Parathyroid adenoma (tissue), 2 donors: ENCODE measurements around the gene PCDH9.

ENCODE experiments used
- H2AFZ ChIP-seq: fragments of 300-600 bp; sonication (generic); one replicate; pipeline ENCODE4 v1.7.0; 2017; ENCODE audit warnings: antibody characterized with exemption, mild to moderate bottlenecking
- H3K27ac ChIP-seq: fragments of 300-600 bp; sonication (generic); one replicate; pipeline ENCODE4 v1.7.0; 2017
- H3K27me3 ChIP-seq: fragments of 300-600 bp; sonication (generic); one replicate; pipeline ENCODE4 v1.7.0; 2017; ENCODE audit warnings: low read length; ENCODE audit not compliant: control insufficient read depth, insufficient read depth
- H3K36me3 ChIP-seq: fragments of 300-600 bp; sonication (generic); one replicate; pipeline ENCODE4 v1.7.0; 2017; ENCODE audit warnings: low read length; ENCODE audit not compliant: control insufficient read depth, insufficient read depth
- H3K4me1 ChIP-seq: fragments of 300-600 bp; sonication (generic); one replicate; pipeline ENCODE4 v1.7.0; 2017; ENCODE audit warnings: control low read depth
- H3K4me2 ChIP-seq: fragments of 300-600 bp; sonication (generic); one replicate; pipeline ENCODE4 v1.7.0; 2017; ENCODE audit warnings: low read length
- H3K4me3 ChIP-seq: fragments of 300-600 bp; sonication (generic); one replicate; pipeline ENCODE4 v1.7.0; 2017; ENCODE audit warnings: low read depth, low read length
- H3K79me2 ChIP-seq: fragments of 300-600 bp; sonication (generic); one replicate; pipeline ENCODE4 v1.7.0; 2017; ENCODE audit warnings: control low read depth
- H3K9ac ChIP-seq: fragments of 300-600 bp; sonication (generic); one replicate; pipeline ENCODE4 v1.7.0; 2017; ENCODE audit warnings: mild to moderate bottlenecking
- H3K9me3 ChIP-seq: fragments of 300-600 bp; sonication (generic); one replicate; pipeline ENCODE4 v1.7.0; 2017; ENCODE audit warnings: low read length; ENCODE audit not compliant: control insufficient read depth
- CTCF ChIP-seq: fragments of 300-600 bp; sonication (generic); IDR thresholded peaks from one replicate; pipeline ENCODE4 v1.7.0; 2017; ENCODE audit warnings: antibody characterized with exemption, mild to moderate bottlenecking
- donor health status: primary hyperparathyroidism.

The PCDH9 gene

GRCh38 chr13:67049744-67050143 is 180.4 kb downstream of the PCDH9 start:
- Histone ChIP-seq H3K27ac (no peak overlapping the region), H2AFZ (no peak overlapping the region), H3K27me3 (no peaks in the 10 kb centered on the region), H3K36me3 (no peaks in the 10 kb centered on the region), H3K9me3 (no peaks in the 10 kb centered on the region), H3K79me2 (no peaks in the 10 kb centered on the region), H3K9ac (no peak overlapping the region), H3K4me1 (no peaks in the 10 kb centered on the region), H3K4me3 (no peak overlapping the region), H3K4me2 (no peak overlapping the region)
- no peak for TF ChIP-seq CTCF

- no peak overlapping the region for H3K4me2 ChIP-seq
- no peaks in the 10 kb centered on the region for H3K9me3 ChIP-seq
- H3K9ac ChIP-seq = no peak overlapping the region
- H3K4me3 ChIP-seq = no peak overlapping the region
- no peak overlapping the region for H3K27ac ChIP-seq
- no peaks in the 10 kb centered on the region for H3K27me3 ChIP-seq
- no peaks in the 10 kb centered on the region for H3K36me3 ChIP-seq
- no peak overlapping the region for H2AFZ ChIP-seq
- no peak for TF ChIP-seq CTCF
- H3K79me2 ChIP-seq = no peaks in the 10 kb centered on the region
- H3K4me1 ChIP-seq = no peaks in the 10 kb centered on the region
Measured at GRCh38 chr13:67048821-67049150, 181.3 kb downstream of the PCDH9 start.

GRCh38 chr13:67048084-67048820 is 181.9 kb downstream of the PCDH9 start:
- no peaks in the 10 kb centered on the region for H3K4me1 ChIP-seq
- no peak overlapping the region for H3K4me2 ChIP-seq
- H2AFZ ChIP-seq = no peak overlapping the region
- no peak overlapping the region for H3K9ac ChIP-seq
- no peak for TF ChIP-seq CTCF
- no peak overlapping the region for H3K4me3 ChIP-seq
- no peaks in the 10 kb centered on the region for H3K79me2 ChIP-seq
- no peak overlapping the region for H3K27ac ChIP-seq
- no peaks in the 10 kb centered on the region for H3K9me3 ChIP-seq
- H3K27me3 ChIP-seq = no peaks in the 10 kb centered on the region
- H3K36me3 ChIP-seq = no peaks in the 10 kb centered on the region

- Histone ChIP-seq H3K4me3 (no peak overlapping the region), H3K79me2 (no peaks in the 10 kb centered on the region), H3K4me2 (no peak overlapping the region), H2AFZ (no peak overlapping the region), H3K4me1 (no peaks in the 10 kb centered on the region), H3K9me3 (no peaks in the 10 kb centered on the region), H3K27ac (no peak overlapping the region), H3K36me3 (no peaks in the 10 kb centered on the region), H3K9ac (no peak overlapping the region), H3K27me3 (no peaks in the 10 kb centered on the region)
- no peak for TF ChIP-seq CTCF
Measured at GRCh38 chr13:67045357-67045756, 184.8 kb downstream of the PCDH9 start.

- no peak for TF ChIP-seq CTCF
- Histone ChIP-seq H3K27ac (no peak overlapping the region), H2AFZ (no peak overlapping the region)
Measured at GRCh38 chr13:67043901-67044300, 186.2 kb downstream of the PCDH9 start.

More at GRCh38 chr13:67043901-67044300, 186.2 kb downstream of the PCDH9 start:
- H3K4me3 ChIP-seq = no peak overlapping the region
- H3K4me2 ChIP-seq = no peak overlapping the region
- no peaks in the 10 kb centered on the region for H3K4me1 ChIP-seq
- no peaks in the 10 kb centered on the region for H3K79me2 ChIP-seq
- no peaks in the 10 kb centered on the region for H3K36me3 ChIP-seq
- H3K9me3 ChIP-seq = no peaks in the 10 kb centered on the region
- H3K27me3 ChIP-seq = no peaks in the 10 kb centered on the region
- no peak overlapping the region for H3K9ac ChIP-seq
